GM21723 (cell line): Measurements from ENCODE around the gene ADARB2.

Source experiments
- ATAC-seq: cut with Tn5 transposase; IDR thresholded peaks from one replicate; pipeline ENCODE4 v1.9.1; 2021; ENCODE audit warnings: mild to moderate bottlenecking, moderate library complexity; ENCODE audit not compliant: unreplicated experiment

Gene ADARB2

GRCh38 chr10:1532636-1533035 lies 204.7 kb downstream of the ADARB2 start:
- no peak for ATAC-seq

- ATAC-seq: no peak
Measured at GRCh38 chr10:1531883-1532597, 205.3 kb downstream of the ADARB2 start.

GRCh38 chr10:1530871-1531517 lies 206.3 kb downstream of the ADARB2 start:
- ATAC-seq: no peak

GRCh38 chr10:1529806-1530413 lies 207.4 kb downstream of the ADARB2 start:
- ATAC-seq: no peak

- no peak for ATAC-seq
Measured at GRCh38 chr10:1527951-1528350, 209.4 kb downstream of the ADARB2 start.

- ATAC-seq: no peak
Measured at GRCh38 chr10:1526436-1527055, 210.8 kb downstream of the ADARB2 start.

GRCh38 chr10:1525354-1526162 lies 211.8 kb downstream of the ADARB2 start:
- ATAC-seq: no peak

- ATAC-seq: no peak
Measured at GRCh38 chr10:1524540-1524939, 212.8 kb downstream of the ADARB2 start.

GRCh38 chr10:1523221-1523620 lies 214.1 kb downstream of the ADARB2 start:
- ATAC-seq: no peak

- no peak for ATAC-seq
Measured at GRCh38 chr10:1522237-1522636, 215.1 kb downstream of the ADARB2 start.

- no peak for ATAC-seq
Measured at GRCh38 chr10:1521741-1522140, 215.6 kb downstream of the ADARB2 start.

- no peak for ATAC-seq
Measured at GRCh38 chr10:1520909-1521565, 216.3 kb downstream of the ADARB2 start.

- no peak for ATAC-seq
Measured at GRCh38 chr10:1519391-1519790, 217.9 kb downstream of the ADARB2 start.

GRCh38 chr10:1517684-1518083 lies 219.6 kb downstream of the ADARB2 start:
- ATAC-seq: no peak

GRCh38 chr10:1516492-1517165 lies 220.7 kb downstream of the ADARB2 start:
- ATAC-seq: no peak

- no peak for ATAC-seq
Measured at GRCh38 chr10:1515780-1516491, 221.4 kb downstream of the ADARB2 start.

GRCh38 chr10:1515121-1515779 lies 222.1 kb downstream of the ADARB2 start:
- ATAC-seq: no peak

- no peak for ATAC-seq
Measured at GRCh38 chr10:1514681-1515080, 222.6 kb downstream of the ADARB2 start.

- ATAC-seq: no peak
Measured at GRCh38 chr10:1513221-1513620, 224.1 kb downstream of the ADARB2 start.
